ENCODE measurements around the gene ABCC4.
"Not testable (repeated sequence)": the region's sequence is repeated elsewhere in the genome, so short reads cannot be mapped to it uniquely, and the experiment has no call there.

ABCC4 gene

DNA sequence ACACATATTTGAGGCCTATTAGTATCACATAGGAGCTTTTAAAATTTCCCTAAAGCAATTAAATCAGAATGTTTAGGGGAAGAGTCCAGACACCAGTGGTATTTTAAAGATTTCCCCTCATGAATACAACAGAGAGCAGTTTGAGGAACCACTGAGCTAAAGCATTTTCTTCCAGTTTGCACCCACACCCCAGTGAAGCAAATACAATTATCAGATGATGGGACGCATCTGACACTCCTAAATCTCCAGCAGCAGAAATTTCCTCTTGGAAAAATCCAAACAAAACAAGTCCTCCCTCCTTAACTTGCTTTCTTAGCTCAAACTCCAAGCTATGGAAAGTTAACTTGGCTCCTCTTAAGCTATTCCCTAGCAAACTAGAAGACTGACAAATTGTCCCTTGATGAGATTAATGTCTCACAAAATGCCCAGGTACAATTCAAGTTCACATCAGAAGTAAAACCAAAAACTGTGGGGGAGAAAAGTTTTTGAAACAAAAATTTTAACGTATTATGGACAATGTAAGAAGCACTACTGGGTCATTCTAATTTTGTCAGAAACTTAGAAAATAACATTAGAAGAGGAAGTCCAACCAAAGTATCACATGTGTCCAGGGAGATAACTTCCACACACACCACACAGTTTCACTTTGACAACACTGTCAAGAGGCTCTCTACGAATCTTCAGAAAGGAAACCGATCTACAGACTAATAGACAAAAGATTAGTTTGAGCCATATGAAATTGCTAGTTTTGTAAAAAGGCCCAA is 74.1 kb downstream of the ABCC4 start:
- no peak for DNase-seq

GRCh38 chr13:95226476-95226875 is 74.8 kb downstream of the ABCC4 start:
- DNase-seq = no peak

DNA sequence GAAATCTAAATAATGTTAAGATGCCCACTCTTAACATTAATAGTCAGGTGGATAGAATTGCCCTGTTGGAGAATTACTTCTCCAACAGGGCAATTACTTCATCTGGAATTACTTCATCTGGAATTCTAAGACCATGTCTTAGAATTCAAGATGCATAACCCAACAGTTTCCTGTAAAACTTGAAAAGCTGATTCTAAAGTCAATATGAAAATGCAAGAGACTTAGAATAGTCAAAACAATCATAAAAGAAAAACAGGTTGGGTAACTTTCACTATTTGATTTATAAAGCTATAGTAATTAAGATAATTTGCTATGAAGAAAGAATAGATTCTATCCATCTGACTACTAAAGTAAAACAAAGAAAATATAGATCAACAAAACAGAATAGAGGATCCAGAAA is 75.2 kb downstream of the ABCC4 start:
- DNase-seq = no peak

DNA sequence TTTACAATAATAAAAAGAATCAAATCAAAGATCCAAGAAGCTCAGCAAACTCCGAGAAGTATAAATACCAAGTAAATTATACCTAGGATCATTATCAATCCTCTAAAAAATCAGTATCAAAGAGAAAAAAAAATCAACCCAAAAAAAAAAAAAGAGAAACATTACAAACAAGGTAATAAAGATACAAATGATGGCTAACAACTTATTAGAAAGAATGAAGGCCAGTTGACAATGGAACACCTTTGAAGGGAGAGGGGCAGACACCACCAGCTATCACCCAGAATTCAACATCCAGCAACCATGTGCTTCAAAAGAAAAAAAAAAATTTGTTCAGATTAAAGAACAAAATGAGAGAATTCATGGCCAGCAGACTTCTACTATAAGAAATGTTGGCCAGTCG is 77.2 kb downstream of the ABCC4 start:
- no peak for DNase-seq

DNA sequence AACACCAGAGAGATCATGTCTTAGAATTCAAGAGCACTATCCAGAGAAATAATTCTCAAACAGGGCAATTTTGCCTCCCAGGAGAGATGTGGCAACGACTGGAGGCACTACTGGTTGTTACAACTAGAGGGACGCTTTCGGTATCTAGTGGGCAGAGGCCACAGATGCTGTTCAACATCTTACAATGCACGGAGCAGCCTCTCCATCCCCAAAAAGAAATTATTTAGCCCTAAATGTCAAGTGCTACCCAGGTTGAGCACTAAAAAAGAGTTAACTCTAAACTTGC is 78.6 kb downstream of the ABCC4 start:
- DNase-seq = no peak

DNA sequence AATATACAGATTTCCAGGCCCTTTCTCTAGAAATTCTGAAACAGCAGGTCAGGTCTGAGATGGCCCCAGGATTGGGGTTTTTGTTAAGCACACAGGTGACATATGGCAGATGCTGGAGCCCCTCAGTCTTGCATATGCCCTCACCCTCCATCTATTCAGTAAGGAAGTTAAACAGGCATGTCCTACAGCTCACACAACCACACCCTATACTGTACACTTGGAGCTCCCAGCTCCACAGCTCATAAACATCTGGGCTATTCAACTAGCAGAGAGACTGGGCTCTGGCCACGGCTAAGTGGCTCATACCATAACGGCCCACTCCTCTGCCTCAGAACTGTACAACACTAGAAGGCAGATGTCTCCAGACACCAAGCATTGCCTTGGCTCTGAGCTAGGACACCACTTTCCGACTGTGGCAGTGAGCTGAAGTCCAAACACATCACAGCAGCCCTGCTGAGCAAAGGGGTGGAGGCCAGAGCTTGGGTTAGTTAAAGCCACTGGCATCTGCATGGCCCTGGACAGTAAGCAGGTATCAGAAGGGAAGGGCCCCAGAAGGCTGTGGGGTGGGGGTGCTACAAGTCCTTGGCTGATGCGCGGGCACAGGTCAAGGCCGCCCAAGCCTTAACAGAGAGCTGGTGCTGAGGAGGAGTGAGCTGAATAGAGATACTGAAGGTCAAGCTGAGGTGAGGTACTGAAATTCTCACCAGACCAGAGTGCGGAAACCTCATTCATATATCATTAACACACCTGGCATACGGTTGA is 79.1 kb downstream of the ABCC4 start:
- DNase-seq = no peak

- DNase-seq = no peak
Measured at GRCh38 chr13:95220611-95221010, 80.6 kb downstream of the ABCC4 start.

DNA sequence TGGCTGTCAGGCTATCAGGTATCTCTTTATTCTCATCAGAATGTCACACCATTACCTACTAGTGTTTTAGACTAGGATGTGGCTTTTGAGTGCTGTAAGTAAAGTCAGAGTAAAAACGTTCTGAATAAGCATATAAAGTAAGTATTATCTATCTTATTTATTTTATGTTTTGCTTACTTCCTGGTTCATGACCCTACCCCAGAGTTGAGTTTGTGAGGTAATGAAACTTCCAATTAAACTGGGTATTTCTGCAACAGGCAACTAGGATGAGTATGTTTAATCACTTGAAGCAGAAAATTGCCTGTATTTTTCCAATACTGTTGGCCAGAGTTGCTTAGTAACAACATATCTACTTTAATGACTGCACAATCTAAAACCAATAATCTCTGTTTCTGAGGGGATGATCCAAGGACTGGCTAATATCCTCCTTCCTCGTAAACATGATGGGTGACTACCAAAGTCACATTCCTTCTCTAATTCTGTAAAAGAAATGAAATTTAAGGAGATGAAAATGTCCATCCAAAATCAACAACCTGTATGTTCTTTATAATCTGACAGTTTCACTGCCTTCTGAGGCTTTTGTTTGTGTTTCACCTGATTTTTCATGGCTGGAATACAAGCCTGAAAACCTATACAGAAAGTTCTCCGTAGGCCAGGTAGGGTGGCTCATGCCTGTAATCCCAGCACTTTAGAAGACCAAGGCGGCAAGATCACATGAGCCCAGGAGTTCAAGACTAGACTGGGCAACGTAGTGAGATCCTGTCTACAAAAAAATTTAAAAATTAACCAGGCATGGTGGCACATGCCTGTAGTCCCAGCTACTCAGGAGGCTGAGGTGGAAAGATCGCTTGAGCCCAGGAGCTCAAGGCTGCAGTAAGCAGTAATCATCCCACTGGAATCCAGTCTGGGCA is 83.1 kb downstream of the ABCC4 start:
- no peak for DNase-seq

DNA sequence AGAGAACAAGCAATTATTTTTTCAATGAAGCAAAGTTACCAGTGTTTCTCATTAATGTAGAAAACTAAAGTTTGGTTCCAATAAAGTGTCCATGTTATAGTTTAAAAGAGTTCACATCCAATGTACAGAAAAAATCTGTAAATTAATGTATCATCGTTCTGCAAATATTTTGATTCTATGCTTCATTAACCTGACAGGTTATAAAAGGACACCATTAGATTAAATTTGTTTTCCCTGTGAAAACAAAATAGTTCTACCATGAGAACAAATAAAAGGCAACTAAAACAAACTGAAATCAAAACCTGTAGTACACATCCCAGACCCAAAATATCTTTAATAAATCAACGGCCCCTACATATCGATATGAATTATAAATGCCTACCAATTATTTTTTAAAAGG is 85.1 kb downstream of the ABCC4 start:
- DNase-seq = no peak

DNA sequence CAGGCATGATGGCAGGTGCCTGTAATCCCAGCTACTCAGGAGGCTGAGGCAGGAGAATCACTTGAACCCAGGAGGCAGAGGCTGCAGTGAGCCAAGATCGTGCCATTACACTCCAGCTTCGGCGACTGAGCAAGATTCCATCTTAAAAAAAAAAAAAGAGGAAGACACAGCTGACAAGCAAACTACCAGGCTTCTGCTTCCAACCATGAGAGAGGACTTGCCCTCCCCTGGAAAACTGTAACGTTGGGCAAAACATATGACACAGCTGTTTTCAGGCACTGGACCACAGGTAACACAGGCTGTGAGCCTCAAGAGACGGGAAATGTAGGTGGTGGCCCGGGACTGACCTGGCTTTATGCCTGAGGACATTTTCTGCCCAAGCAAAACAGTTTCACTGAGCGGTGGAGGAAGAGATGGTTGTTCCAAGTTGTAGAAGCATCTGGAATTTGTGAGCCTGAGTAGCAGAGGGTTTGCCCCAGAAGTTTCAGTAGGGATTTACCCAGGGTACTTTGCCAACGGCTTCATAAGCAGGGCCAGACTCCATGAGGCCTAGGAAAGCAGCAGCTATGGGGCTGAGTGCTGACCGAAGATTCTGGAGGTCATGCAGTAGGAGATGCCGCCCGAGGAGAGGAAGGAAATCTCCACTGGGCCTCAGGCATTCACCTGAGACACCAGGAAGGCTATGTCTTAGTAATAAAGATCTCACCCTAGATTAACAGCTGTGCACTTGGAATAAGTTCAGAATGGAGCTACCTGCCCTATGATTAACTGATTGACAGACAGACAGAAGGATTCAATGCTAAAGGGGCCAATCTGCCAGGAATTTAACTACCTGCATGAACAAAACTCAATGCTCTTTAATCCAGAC is 88.0 kb downstream of the ABCC4 start:
- no peak for DNase-seq

GRCh38 chr13:95209109-95209508 is 92.1 kb downstream of the ABCC4 start:
- DNase-seq = no peak

DNA sequence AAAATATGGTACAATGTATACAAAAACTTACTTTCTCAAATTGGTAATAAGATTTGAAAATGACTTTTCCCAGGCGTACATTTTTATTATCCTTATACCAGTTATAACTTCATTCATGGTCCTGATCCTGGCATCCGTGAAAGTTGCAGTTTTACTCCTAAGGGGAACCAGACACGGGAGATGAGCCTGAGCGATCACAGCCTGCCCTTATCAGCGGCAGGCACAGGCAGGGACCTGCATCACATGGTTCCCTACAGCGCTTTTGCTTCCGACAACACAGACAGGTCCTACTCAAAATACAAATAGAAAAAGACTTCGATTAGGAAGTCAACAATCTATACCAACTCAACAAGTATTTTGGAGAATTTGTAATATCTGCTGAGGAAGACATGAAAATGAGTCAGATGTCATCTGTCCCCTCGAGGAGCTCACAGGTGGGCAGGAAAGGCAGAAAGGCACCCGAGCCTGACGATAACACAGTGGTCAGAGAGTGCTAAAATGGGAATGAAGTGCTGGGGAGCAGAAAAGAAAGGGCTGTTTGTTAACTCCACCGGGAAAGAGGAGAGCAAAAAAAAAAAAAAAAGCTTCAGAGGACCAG is 93.4 kb downstream of the ABCC4 start:
- no peak for DNase-seq

DNA sequence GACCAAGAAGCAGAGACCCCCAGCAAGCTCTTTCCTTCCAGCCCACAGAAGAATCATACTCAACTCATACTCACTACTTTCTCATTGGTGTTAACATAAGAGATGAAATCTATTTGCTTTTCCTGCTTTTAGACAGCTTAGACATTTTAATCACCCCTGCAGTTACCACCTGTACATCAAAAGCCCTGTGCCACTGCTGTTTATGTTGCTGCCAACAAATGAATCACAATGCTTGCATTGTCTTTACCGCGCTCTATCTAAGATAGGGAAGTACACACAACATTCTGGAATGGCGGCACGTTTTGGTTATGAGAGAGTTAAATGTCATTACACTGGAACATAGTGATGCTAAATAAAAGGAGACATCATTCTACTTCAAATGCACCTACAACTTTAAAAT is 95.1 kb downstream of the ABCC4 start:
- DNase-seq = no peak

DNA sequence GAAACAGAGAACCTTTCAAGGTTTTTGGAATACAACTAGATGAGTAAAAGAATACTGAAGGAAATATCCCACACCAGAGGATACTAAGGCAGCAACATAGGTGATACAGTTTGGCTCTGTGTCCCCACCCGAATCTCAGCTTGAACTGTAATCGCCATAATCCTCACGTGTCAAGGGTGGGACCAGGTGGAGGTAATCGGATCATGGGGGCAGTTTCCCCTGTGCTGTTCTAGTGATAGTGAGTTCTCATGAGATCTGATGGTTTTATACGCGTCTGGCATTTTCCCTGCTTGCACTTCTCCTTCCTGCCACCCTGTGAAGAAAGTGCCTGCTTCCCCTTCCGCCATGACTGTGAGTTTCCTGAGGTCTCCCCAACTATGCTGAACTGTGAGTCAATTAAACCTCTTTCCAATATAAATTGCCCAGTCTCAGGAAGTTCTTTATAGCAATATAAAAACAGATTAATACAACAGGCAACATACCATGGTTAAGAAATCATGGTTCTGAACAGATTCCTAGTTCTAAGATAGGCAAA is 97.0 kb downstream of the ABCC4 start:
- no peak for DNase-seq

GRCh38 chr13:95201814-95202651 is 99.2 kb downstream of the ABCC4 start:
- no peak for DNase-seq

GRCh38 chr13:95200386-95200957 is 100.8 kb downstream of the ABCC4 start:
- not testable (repeated sequence) for DNase-seq

GRCh38 chr13:95199896-95200295 is 101.4 kb downstream of the ABCC4 start:
- no peak for DNase-seq

DNA sequence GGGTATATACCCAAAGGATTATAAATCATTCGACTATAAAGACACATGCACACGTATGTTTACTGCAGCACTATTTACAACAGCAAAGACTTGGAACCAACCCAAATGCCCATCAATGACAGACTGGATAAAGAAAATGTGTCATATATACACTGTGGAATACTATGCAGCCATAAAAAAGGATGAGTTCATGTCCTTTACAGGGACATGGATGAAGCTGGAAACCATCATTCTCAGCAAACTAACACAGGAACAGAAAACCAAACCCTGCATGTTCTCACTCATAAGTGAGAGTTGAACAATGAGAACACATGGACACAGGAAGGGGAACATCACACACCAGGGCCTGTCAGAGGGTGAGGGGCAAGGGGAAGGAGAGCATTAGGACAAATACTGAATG is 102.6 kb downstream of the ABCC4 start:
- DNase-seq = not testable (repeated sequence)

- DNase-seq = no peak
Measured at GRCh38 chr13:95197548-95197947, 103.7 kb downstream of the ABCC4 start.

GRCh38 chr13:95195146-95195545 is 106.1 kb downstream of the ABCC4 start:
- DNase-seq = no peak
